Loucy (cell line): ENCODE data around the gene DCHS2.

ENCODE experiments used
- H2AFZ ChIP-seq: fragments of 200-600 bp; sonication (generic); 2 replicates; pipeline ENCODE4 v1.6.0; 2016; ENCODE audit warnings: antibody characterized with exemption, mild to moderate bottlenecking, low read length, moderate library complexity
- H3F3A ChIP-seq: fragments of 200-600 bp; 2 replicates; pipeline ENCODE4 v1.6.0; 2016; ENCODE audit warnings: antibody characterized with exemption, low read depth, mild to moderate bottlenecking
- H3K27me3 ChIP-seq: fragments of 200-600 bp; sonication (generic); 2 replicates; pipeline ENCODE4 v1.6.1; 2014; ENCODE audit warnings: low read length, mild to moderate bottlenecking; ENCODE audit not compliant: insufficient read depth, poor library complexity, severe bottlenecking
- H3K36me3 ChIP-seq: fragments of 200-600 bp; sonication (generic); 2 replicates; pipeline ENCODE4 v1.6.1; 2016; ENCODE audit warnings: low read length; ENCODE audit not compliant: insufficient read depth
- H3K4me1 ChIP-seq: fragments of 200-600 bp; sonication (generic); 2 replicates; pipeline ENCODE4 v1.5.1; 2014; ENCODE audit warnings: low read length, mild to moderate bottlenecking; ENCODE audit not compliant: insufficient read depth, poor library complexity, severe bottlenecking
- H3K4me2 ChIP-seq: fragments of 200-600 bp; sonication (generic); 2 replicates; pipeline ENCODE4 v1.6.0; 2014; ENCODE audit warnings: antibody characterized with exemption, low read length, low read depth, mild to moderate bottlenecking; ENCODE audit not compliant: poor library complexity, severe bottlenecking
- H3K4me3 ChIP-seq: fragments of 200-600 bp; sonication (generic); 2 replicates; pipeline ENCODE4 v1.5.1; 2014; ENCODE audit warnings: low read length, mild to moderate bottlenecking, mixed read lengths; ENCODE audit not compliant: poor library complexity, severe bottlenecking
- H3K79me2 ChIP-seq: fragments of 200-600 bp; sonication (generic); 2 replicates; pipeline ENCODE4 v1.6.1; 2014; ENCODE audit warnings: low read length; ENCODE audit not compliant: insufficient read depth
- H3K9ac ChIP-seq: fragments of 200-600 bp; sonication (generic); 2 replicates; pipeline ENCODE4 v1.6.0; 2014; ENCODE audit warnings: mild to moderate bottlenecking, low read depth, low read length, moderate library complexity; ENCODE audit not compliant: poor library complexity, severe bottlenecking
- H3K9me2 ChIP-seq: fragments of 200-600 bp; sonication (generic); replicated peaks from 2 replicates; pipeline ENCODE4 v1.6.1; 2016; ENCODE audit warnings: low read depth, low read length, mixed read lengths
- H3K9me3 ChIP-seq: fragments of 200-600 bp; sonication (generic); 2 replicates; pipeline ENCODE4 v1.6.1; 2014; ENCODE audit warnings: mild to moderate bottlenecking, antibody characterized with exemption, low read length, low read depth; ENCODE audit not compliant: insufficient read depth
- H4K20me1 ChIP-seq: fragments of 200-600 bp; sonication (generic); 2 replicates; pipeline ENCODE4 v1.6.0; 2014; ENCODE audit warnings: antibody characterized with exemption, low read length, mild to moderate bottlenecking; ENCODE audit not compliant: insufficient read depth, poor library complexity, severe bottlenecking
- CTCF ChIP-seq: fragments of 200-600 bp; sonication (generic); conservative IDR thresholded peaks from 2 replicates; pipeline ENCODE4 v1.5.1; 2014; ENCODE audit warnings: mild to moderate bottlenecking, antibody characterized with exemption, low read length
- EZH2phosphoT487 ChIP-seq: fragments of 200-600 bp; IDR thresholded peaks from 2 replicates; pipeline ENCODE4 v1.6.1; 2018; ENCODE audit warnings: antibody characterized with exemption, mild to moderate bottlenecking, moderate library complexity, borderline replicate concordance

Gene DCHS2

DNA sequence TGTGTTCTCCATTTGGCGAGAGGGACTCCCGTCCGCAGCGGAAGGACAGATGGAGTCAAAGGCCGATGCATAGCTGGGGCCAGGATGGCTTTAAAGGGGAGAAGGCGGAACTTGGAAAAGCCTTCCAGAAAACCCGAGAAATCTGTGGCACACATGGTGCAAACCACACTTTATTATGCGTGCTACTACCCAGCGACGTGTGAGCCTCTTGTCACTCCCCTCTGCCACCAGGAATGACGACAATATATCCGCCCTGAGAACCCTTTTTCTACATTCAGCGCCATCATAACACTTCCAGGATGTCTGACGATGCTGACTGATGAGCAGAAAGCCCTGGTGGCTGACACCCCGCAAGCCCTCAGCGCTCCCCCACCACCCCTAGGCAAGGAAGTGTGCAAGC is 689 bp upstream of the DCHS2 start:
- no peaks in the 10 kb centered on the region for H3K4me1 ChIP-seq
- H3K36me3 ChIP-seq, result no peaks in the 10 kb centered on the region
- H3F3A ChIP-seq, result no peaks in the 10 kb centered on the region
- H3K4me2 ChIP-seq, result no peak overlapping the region
- no peaks in the 10 kb centered on the region for H3K9me3 ChIP-seq
- no peak overlapping the region for H2AFZ ChIP-seq
- no peaks in the 10 kb centered on the region for H3K27me3 ChIP-seq
- no peaks in the 10 kb centered on the region for H4K20me1 ChIP-seq
- no peak overlapping the region for H3K4me3 ChIP-seq
- TF ChIP-seq CTCF (no peak), EZH2phosphoT487 (no peak)
- H3K9me2 ChIP-seq, result no peaks in the 10 kb centered on the region
- H3K9ac ChIP-seq, result no peak overlapping the region
- H3K79me2 ChIP-seq, result no peaks in the 10 kb centered on the region

- Histone ChIP-seq H3K4me3 (no peak overlapping the region), H4K20me1 (no peaks in the 10 kb centered on the region), H2AFZ (no peak overlapping the region), H3K4me2 (no peak overlapping the region), H3K9me3 (no peaks in the 10 kb centered on the region), H3K9ac (no peak overlapping the region), H3K27me3 (no peaks in the 10 kb centered on the region), H3F3A (no peaks in the 10 kb centered on the region), H3K79me2 (no peaks in the 10 kb centered on the region), H3K36me3 (no peaks in the 10 kb centered on the region), H3K9me2 (no peaks in the 10 kb centered on the region), H3K4me1 (peaks cover 4% of the 10 kb centered on the region)
- TF ChIP-seq CTCF, result no peak
- no peak for TF ChIP-seq EZH2phosphoT487
Measured at GRCh38 chr4:154490583-154491340, 837 bp downstream of the DCHS2 start.

GRCh38 chr4:154490234-154490582 is 1.4 kb downstream of the DCHS2 start:
- peaks cover 4% of the 10 kb centered on the region for H3K4me1 ChIP-seq
- H3K4me2 ChIP-seq, result no peak overlapping the region
- no peaks in the 10 kb centered on the region for H3F3A ChIP-seq
- no peaks in the 10 kb centered on the region for H3K9me2 ChIP-seq
- H3K27me3 ChIP-seq, result no peaks in the 10 kb centered on the region
- H4K20me1 ChIP-seq, result no peaks in the 10 kb centered on the region
- H3K9ac ChIP-seq, result no peak overlapping the region
- TF ChIP-seq EZH2phosphoT487, result no peak
- TF ChIP-seq CTCF, result no peak
- no peaks in the 10 kb centered on the region for H3K36me3 ChIP-seq
- H2AFZ ChIP-seq, result no peak overlapping the region
- H3K79me2 ChIP-seq, result no peaks in the 10 kb centered on the region
- no peak overlapping the region for H3K4me3 ChIP-seq
- no peaks in the 10 kb centered on the region for H3K9me3 ChIP-seq
